Upper lobe of right lung (tissue), 1 donor: ENCODE results near the gene RPL6. TPM values are rescaled to one million over a fixed set of nuclear protein-coding genes. Genes with fewer than 3 reads are reported as not detected.

ENCODE experiments used
- ATAC-seq: fragments of 200-7000 bp; cut with Tn5 transposase; one replicate; pipeline ENCODE4 v1.9.1; 2020; ENCODE audit warnings: mild to moderate bottlenecking, moderate library complexity
- DNase-seq: peaks from one replicate; pipeline ENCODE4 v3.0.0-alpha.2; 2020
- H3K27ac ChIP-seq: fragments of 200-600 bp; one replicate; pipeline ENCODE4 v1.8.0; 2022
- H3K27me3 ChIP-seq: fragments of 200-600 bp; one replicate; pipeline ENCODE4 v1.8.0; 2022; ENCODE audit warnings: mild to moderate bottlenecking
- H3K36me3 ChIP-seq: fragments of 200-600 bp; one replicate; pipeline ENCODE4 v1.8.0; 2022
- H3K4me1 ChIP-seq: fragments of 200-600 bp; one replicate; pipeline ENCODE4 v1.8.0; 2022
- H3K4me3 ChIP-seq: fragments of 200-600 bp; one replicate; pipeline ENCODE4 v1.8.0; 2022; ENCODE audit warnings: mild to moderate bottlenecking
- H3K9me3 ChIP-seq: fragments of 200-600 bp; one replicate; pipeline ENCODE4 v1.8.0; 2022
- intact Hi-C: fragments of 100-400 bp; cut with DNase I; formaldehyde crosslinking; loops from one replicate; pipeline ENCODE4 v1.11.0; 2022
- total RNA-seq: library from RNA; stranded (reverse); fragmentation: NEBNext Ultra II Directional; extraction: Animal tissue kit (Norgen Biotek cat#: 25700); gene quantifications from one replicate; pipeline ENCODE4 v1.2.1, GENCODE V29; 2021
- TF ChIP-seq, protein P1 (sequence below): fragments of 200-600 bp; IDR thresholded peaks from one replicate; pipeline ENCODE4 v1.8.0; 2022; ENCODE audit warnings: antibody characterized with exemption
- donor health status: DM: no; HTN: yes; CAD: no; lungs with severe emphysema.

The RPL6 gene
- total RNA-seq, 1 donor from 2014 or later = 811 TPM

DNA sequence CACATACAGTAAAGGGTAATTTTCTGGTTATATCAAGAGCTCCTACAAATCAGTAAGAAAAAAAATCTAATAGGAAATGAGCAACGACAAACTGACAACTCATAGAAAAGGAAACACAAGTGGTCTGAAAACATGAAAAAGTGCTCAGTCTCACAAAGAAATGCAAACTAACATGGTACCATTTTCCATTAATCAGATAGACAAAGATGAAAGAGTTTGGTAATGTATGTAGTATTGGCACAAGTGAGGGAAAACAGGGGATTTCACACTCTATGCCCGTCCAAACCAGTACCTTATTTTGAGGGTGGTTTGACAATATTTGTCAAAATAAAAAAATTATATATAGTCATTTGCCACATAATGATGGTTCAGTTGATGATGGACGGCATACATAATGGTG is 22.6 kb upstream of the RPL6 start:
- no peaks in the 10 kb centered on the region for H3K27me3 ChIP-seq
- ATAC-seq = no peak
- H3K9me3 ChIP-seq = no peaks in the 10 kb centered on the region
- H3K4me1 ChIP-seq = no peaks in the 10 kb centered on the region
- TF ChIP-seq, protein P1, sequence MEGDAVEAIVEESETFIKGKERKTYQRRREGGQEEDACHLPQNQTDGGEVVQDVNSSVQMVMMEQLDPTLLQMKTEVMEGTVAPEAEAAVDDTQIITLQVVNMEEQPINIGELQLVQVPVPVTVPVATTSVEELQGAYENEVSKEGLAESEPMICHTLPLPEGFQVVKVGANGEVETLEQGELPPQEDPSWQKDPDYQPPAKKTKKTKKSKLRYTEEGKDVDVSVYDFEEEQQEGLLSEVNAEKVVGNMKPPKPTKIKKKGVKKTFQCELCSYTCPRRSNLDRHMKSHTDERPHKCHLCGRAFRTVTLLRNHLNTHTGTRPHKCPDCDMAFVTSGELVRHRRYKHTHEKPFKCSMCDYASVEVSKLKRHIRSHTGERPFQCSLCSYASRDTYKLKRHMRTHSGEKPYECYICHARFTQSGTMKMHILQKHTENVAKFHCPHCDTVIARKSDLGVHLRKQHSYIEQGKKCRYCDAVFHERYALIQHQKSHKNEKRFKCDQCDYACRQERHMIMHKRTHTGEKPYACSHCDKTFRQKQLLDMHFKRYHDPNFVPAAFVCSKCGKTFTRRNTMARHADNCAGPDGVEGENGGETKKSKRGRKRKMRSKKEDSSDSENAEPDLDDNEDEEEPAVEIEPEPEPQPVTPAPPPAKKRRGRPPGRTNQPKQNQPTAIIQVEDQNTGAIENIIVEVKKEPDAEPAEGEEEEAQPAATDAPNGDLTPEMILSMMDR = no peak
- no peak overlapping the region for H3K4me3 ChIP-seq
- intact Hi-C loops = no loop called here
- no peak for DNase-seq
- H3K27ac ChIP-seq = no peak overlapping the region
- no peaks in the 10 kb centered on the region for H3K36me3 ChIP-seq

DNA sequence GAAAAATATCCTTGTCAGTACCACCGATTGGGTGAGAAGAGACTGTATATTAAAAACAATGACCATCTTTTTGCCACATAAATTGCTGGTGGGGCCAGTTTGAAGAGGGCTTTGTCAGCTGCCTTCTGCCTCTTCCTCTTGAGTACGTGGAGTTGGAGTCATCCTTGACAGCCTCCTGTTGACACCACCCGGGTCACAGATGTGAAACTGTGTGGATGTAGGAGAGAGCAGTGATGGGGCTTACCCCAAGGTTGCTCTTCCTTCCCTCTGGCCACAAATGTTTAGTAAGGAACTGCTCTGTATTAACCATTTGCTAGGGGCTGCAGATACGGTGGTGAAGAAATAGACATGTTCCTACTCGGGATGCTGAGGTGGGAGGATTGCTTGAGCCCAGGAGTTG is 21.5 kb upstream of the RPL6 start:
- intact Hi-C loops = no loop called here
- no peak overlapping the region for H3K27ac ChIP-seq
- H3K9me3 ChIP-seq = no peaks in the 10 kb centered on the region
- H3K4me3 ChIP-seq = no peak overlapping the region
- no peaks in the 10 kb centered on the region for H3K36me3 ChIP-seq
- TF ChIP-seq, protein P1 = no peak
- no peak for ATAC-seq
- DNase-seq = no peak
- no peaks in the 10 kb centered on the region for H3K4me1 ChIP-seq
- no peaks in the 10 kb centered on the region for H3K27me3 ChIP-seq

- TF ChIP-seq, protein P1 = no peak
- no peaks in the 10 kb centered on the region for H3K9me3 ChIP-seq
- ATAC-seq = no peak
- H3K27me3 ChIP-seq = no peaks in the 10 kb centered on the region
- H3K4me3 ChIP-seq = no peak overlapping the region
- no peaks in the 10 kb centered on the region for H3K36me3 ChIP-seq
- H3K27ac ChIP-seq = no peak overlapping the region
- H3K4me1 ChIP-seq = no peaks in the 10 kb centered on the region
- DNase-seq = no peak
- intact Hi-C loops = no loop called here
Measured at GRCh38 chr12:112427760-112428159, 18.4 kb upstream of the RPL6 start.

GRCh38 chr12:112425582-112426382 is 16.4 kb upstream of the RPL6 start:
- DNase-seq (no peak), ATAC-seq (no peak)
- no peak overlapping the region for H3K27ac ChIP-seq
- TF ChIP-seq, protein P1 = no peak
- H3K36me3 ChIP-seq = no peaks in the 10 kb centered on the region
- no peak overlapping the region for H3K4me3 ChIP-seq
- H3K4me1 ChIP-seq = peaks cover 9% of the 10 kb centered on the region
- intact Hi-C loops = no loop called here
- H3K27me3 ChIP-seq = no peaks in the 10 kb centered on the region
- H3K9me3 ChIP-seq = no peaks in the 10 kb centered on the region

- TF ChIP-seq, protein P1 = no peak
- H3K4me1 ChIP-seq = peaks cover 21% of the 10 kb centered on the region
- H3K36me3 ChIP-seq = no peaks in the 10 kb centered on the region
- DNase-seq (no peak), ATAC-seq (no peak)
- no peaks in the 10 kb centered on the region for H3K27me3 ChIP-seq
- no peak overlapping the region for H3K4me3 ChIP-seq
- H3K9me3 ChIP-seq = no peaks in the 10 kb centered on the region
- no peak overlapping the region for H3K27ac ChIP-seq
- intact Hi-C loops = no loop called here
Measured at GRCh38 chr12:112424126-112424525, 14.7 kb upstream of the RPL6 start.
